Prostate gland (tissue), 2 donors: ENCODE measurements around the gene OR6C65.

Source experiments
- CTCF ChIP-seq, 4 experiments: fragments of 200-600 bp in 2 of 4; fragments of 450-650 bp in 2 of 4; sonication (generic) in 2 of 4; IDR thresholded peaks; 1 replicate in 3 of 4; 2 replicates in 1 of 4; pipeline ENCODE4 v1.5.1; 2016 to 2019; ENCODE audit warnings: antibody characterized with exemption in 4 of 4, mild to moderate bottlenecking in 2 of 4, moderate library complexity in 2 of 4
- POLR2A ChIP-seq: fragments of 450-650 bp; IDR thresholded peaks from one replicate; pipeline ENCODE4 v1.6.1; 2016; ENCODE audit warnings: antibody characterized with exemption, mild to moderate bottlenecking

- TF ChIP-seq CTCF (IDR thresholded peaks at IDR 0.05) (no peak), POLR2A (no peak)
Observed at GRCh38 chr12:55362675-55363074, 37.7 kb upstream of the OR6C65 start, which contains the start of gene OR6C75.
